ENCODE results near the gene GALNS.

GALNS gene

GRCh38 chr16:88839026-88839529 lies 17.7 kb downstream of the GALNS start:
- no peak for DNase-seq

DNA sequence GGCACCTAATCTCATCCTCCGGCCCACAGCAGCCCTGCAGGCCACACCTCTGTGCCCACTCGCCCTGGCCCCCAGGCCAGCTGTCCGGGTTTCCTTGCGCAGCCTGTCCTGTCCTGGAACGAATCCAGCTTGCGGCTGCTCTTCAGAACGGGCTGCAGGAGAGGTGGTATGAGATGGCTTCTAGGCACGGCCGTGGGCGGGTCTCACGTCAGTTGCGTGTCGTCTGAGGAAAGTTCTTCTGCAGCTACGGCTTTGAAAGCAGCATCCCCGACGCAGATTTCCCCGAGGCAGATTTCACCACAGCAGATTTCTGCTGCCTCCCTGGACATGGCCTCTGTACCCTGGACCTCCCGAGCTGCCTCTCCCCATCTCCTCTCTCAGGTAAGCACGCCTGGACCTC lies 18.2 kb downstream of the GALNS start:
- DNase-seq: no peak

DNA sequence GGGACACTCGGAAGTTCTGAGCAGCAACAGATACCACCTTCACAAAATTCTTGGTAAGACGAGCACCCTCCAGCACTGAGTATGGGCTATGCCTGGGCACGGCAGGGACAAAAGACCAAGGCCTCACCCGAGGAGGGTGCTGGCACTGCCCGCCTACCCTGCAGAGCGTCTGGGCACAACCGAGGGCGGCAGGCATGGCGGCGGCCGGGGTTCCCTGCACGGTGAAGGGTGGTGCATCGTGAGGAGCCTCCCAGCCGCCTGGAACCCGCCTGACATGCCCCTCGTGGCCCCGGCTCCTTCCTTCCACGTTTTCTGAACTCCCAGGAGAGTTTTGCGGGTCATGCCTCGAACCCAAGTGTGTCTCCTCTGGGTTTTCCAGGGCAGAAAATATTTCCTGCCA lies 18.9 kb downstream of the GALNS start:
- DNase-seq: no peak

GRCh38 chr16:88836791-88837190 lies 20.0 kb downstream of the GALNS start:
- no peak for DNase-seq

DNA sequence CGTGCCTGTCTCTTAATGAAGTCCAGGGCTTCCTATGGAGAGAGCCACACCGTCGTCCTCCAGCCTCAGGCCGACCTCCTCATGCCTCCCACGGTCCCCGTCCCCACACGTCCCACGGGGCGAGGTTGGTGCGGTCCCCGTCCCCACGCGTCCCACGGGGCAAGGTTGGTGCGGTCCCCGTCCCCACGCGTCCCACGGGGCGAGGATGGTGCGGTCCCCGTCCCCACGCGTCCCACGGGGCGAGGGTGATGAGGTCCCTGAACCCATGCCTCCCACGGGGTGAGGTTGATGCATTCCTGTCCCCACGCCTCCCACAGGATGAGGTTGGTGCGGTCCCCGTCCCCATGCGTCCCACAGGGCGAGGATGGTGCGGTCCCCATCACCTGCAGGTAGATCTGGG lies 20.9 kb downstream of the GALNS start:
- no peak for DNase-seq

- DNase-seq: no peak
Observed at GRCh38 chr16:88835383-88835782, 21.4 kb downstream of the GALNS start.

- DNase-seq: no peak
Observed at GRCh38 chr16:88834670-88835069, 22.1 kb downstream of the GALNS start.

DNA sequence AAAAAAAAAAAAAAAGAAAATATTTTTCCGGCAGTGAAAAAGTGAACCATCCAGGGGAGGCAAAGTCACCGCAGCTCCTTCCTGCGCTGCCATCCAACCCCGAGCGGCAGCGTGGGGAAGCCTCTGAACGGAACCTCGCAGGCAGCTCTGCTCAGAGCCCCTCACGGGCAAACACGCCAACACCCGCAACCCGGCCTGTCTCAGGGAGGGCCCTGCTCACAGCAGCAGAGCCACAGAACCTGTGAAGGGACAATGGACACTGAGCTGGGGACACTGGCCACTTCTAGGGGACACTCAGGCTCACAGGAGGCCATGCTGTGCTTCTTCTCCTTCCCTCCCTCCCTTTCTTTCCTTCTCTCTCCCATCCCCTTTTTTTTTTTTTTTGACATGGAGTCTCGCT lies 23.7 kb downstream of the GALNS start:
- DNase-seq: no peak

- no peak for DNase-seq
Observed at GRCh38 chr16:88831838-88832237, 24.9 kb downstream of the GALNS start.

DNA sequence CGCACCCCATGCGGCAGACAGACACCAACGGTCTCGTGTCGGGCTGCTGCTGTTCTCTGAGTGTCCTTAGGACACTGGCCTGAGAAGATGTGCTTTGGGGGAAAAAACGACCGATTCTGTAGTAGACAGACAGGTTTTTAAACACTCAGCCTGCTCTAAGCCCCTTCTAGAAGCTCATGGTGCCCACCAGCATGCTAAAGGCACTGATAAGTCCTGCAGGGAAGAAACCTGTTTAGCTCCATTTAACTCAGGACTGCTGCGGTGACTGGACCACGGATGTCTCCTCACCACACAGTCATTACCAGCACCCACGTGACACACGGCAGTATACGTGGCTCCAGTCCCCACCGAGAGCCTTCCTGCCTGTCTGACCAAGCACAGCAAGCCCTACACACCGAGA lies 26.0 kb downstream of the GALNS start:
- no peak for DNase-seq

DNA sequence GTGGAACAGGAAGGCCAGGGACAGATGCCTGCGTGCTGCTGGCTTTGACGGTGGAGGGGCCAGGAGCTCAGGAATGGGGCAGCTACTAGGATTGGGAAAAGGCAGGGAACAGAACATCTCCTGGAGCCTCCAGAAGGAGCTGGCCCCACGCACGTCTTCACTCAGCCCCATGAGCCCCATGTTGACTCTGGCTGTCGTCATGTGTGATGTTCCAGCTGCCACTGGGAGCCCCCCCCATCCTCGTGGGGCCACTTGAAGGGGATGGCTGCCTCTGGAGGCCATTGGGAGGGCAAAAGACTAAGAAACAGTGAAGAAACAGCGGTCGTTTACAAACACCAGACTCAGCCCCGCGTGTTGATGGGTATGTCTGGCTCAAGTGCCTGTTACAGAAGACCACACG lies 26.5 kb downstream of the GALNS start:
- DNase-seq: no peak

DNA sequence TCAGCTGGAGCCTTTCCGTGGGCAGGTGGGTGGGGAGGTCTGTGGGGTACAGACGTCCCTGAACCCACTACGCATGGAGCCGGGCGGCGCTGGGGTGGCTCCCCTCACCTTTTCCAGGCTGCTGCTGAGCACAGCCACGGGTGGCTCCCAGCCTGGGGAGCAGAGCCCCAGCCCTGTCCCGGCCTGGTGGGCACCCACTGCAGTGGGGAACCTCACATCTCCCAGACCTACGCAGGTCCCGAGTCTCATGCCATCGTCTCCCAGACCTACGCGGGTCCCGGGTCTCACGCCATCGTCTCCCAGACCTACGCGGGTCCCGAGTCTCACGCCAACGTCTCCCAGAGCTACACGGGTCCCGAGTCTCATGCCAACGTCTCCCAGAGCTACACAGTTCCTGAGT lies 28.0 kb downstream of the GALNS start:
- peak in 15 of 56 donors; percentile 19 to 86 (median 46) for DNase-seq

GRCh38 chr16:88827727-88828126 lies 29.0 kb downstream of the GALNS start:
- no peak for DNase-seq

DNA sequence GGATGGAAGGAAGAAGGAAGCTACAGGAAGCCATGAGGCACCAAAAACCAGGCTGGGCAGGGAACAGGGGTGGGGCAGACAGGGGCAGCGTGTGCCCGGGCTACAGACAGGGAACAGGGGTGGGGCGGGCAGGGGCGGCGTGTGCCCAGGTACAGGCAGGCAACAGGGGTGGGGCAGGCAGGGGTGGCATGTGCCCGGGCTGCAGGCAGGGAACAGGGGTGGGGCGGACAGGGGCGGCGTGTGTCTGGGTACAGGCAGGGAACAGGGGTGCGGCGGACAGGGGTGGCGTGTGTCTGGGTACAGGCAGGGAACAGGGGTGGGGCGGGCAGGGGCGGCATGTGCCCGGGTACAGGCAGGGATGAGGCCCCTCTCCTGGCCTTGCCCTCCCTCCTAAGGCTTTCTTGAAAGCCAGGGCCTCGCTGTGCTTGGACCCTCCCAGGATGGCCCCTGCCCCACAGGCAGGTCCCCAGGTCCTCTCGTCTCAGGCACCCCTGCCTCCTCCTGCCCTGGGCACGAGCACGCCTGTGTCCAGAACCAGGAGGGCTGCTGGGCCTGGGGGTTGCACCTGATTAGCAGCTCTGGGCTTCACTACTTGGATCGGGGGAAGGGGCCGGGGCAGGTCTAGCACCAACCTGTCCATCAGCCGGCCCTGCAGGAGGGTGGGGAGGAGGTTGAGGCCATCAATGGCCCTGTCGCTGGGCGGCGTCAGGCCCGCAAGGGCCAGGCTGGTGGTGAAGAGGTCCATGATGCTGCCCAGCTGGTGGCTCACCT lies 30.5 kb downstream of the GALNS start:
- DNase-seq: no peak

DNA sequence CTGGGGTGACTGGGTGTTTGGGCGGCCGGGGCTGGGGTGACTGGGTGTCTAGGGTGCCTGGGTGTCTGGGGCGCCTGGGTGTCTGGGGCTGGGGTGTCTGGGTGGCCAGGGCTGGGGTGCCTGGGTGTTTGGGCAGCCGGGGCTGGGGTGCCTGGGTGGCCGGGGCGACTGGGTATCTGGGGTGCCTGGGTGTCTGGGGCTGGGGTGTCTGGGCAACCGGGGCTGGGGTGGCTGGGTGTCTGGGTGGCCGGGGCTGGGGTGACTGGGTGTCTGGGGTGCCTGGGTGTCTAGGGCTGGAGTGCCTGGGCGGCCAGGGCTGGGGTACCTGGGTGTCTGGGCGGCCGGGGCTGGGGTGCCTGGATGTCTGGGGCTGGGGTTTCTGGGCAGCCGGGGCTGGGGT lies 31.6 kb downstream of the GALNS start:
- no peak for DNase-seq

GRCh38 chr16:88824256-88825077 lies 32.3 kb downstream of the GALNS start:
- DNase-seq: no peak

DNA sequence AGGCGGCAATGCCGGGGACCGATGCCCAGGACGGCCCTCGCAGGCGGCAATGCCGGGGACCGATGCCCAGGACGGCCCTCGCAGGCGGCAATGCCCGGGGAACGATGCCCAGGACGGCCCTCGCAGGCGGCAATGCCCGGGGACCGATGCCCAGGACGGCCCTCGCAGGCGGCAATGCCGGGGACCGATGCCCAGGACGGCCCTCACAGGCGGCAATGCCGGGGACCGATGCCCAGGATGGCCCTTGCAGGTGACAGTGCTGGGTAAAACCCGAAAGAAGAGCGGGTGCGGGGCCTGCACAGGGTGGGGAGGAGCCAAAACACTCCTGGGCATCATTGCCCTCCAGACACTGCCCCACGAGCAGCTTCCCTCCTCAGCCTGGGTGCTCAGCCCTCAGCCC lies 33.1 kb downstream of the GALNS start:
- DNase-seq: peak in 13 of 56 donors; percentile 7 to 72 (median 32)

DNA sequence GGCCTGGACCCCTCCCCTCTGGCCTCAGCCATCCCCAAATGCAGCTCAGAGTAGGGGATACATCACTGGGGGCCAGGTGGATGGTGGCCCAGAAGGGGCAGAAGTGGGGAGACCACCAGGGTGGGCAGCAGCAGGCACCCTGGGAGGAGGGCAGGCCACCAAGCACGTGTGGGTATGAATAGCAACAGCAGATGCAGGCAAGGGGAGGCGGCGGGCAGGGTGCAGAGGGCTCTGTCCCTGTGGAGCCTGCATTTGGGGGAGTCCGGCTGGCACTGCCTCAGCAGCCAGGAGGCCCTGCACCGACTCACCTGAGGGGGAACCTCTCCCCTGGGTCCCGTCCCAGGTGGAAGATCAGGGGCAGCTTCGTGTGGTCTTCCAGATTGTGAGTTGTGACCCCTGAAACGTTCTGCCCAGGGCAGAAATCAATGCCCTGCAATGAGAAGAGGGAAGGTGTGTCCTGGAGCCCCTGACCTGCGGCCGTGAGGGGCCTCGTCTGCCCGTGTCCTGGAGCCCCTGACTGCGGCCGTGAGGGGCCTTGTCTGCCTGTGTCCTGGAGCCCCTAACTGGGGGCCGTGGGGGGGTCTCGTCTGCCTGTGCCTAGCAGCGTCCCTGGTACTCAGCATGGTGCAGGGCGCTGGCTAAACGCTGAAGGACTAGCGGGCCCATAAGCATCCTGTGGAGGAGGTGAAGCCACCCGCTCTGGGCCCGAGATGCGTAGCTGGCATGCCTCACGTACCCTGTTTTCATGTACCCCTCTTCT lies 34.3 kb downstream of the GALNS start:
- no peak for DNase-seq

- DNase-seq: no peak
Observed at GRCh38 chr16:88821168-88821850, 35.4 kb downstream of the GALNS start.

- DNase-seq: no peak
Observed at GRCh38 chr16:88820385-88821025, 36.2 kb downstream of the GALNS start.

- no peak for DNase-seq
Observed at GRCh38 chr16:88819126-88819525, 37.6 kb downstream of the GALNS start.

Measured in amygdala (tissue), 56 donors.